Immature natural killer cell (primary cell): ENCODE data around the gene SUSD1. TPM values are rescaled to one million over a fixed set of nuclear protein-coding genes. Genes with fewer than 3 reads are reported as not detected.
"Not testable (repeated sequence)": the region's sequence is repeated elsewhere in the genome, so short reads cannot be mapped to it uniquely, and the experiment has no call there.

ENCODE experiments used
- DNase-seq, 3 donors: peaks; one replicate each; pipeline ENCODE4 v3.0.0; 2022; ENCODE audit warnings: mixed read lengths in 1 of 3
- H3K27ac Mint-ChIP-seq, 6 donors: one replicate each; pipeline ENCODE4 v1.8.0; 2020; ENCODE audit warnings: mixed read lengths in 6 of 6, mild to moderate bottlenecking in 5 of 6, inconsistent platforms in 4 of 6, moderate library complexity in 3 of 6
- H3K27me3 Mint-ChIP-seq, 3 donors: one replicate each; pipeline ENCODE4 v1.8.0; 2020 to 2021; ENCODE audit warnings: low read depth in 3 of 3, mild to moderate bottlenecking in 3 of 3, mixed read lengths in 3 of 3, moderate library complexity in 3 of 3, inconsistent platforms in 1 of 3
- H3K36me3 Mint-ChIP-seq, 3 donors: one replicate each; pipeline ENCODE4 v1.8.0; 2020; ENCODE audit warnings: mixed read lengths in 3 of 3, inconsistent platforms in 2 of 3, mild to moderate bottlenecking in 2 of 3
- H3K4me1 Mint-ChIP-seq, 2 donors: one replicate each; pipeline ENCODE4 v1.8.0; 2020; ENCODE audit warnings: inconsistent platforms in 2 of 2, mild to moderate bottlenecking in 2 of 2, mixed read lengths in 2 of 2, moderate library complexity in 1 of 2
- H3K4me3 Mint-ChIP-seq, 5 donors: one replicate each; pipeline ENCODE4 v1.8.0; 2020; ENCODE audit warnings: mild to moderate bottlenecking in 5 of 5, mixed read lengths in 5 of 5, inconsistent platforms in 3 of 5, moderate library complexity in 3 of 5
- H3K9me3 Mint-ChIP-seq, 6 donors: one replicate each; pipeline ENCODE4 v1.8.0; 2020; ENCODE audit warnings: mild to moderate bottlenecking in 6 of 6, mixed read lengths in 6 of 6, inconsistent platforms in 4 of 6, moderate library complexity in 3 of 6
- polyA plus RNA-seq, 3 donors: library from polyadenylated mRNA; unstranded; fragments of 300-500 nt; fragmentation: Illumina TruSeq; gene quantifications; one replicate each; pipeline ENCODE4 v1.2.3, GENCODE V29; 2021

Gene SUSD1
- 10 to 100 TPM; 32.3 to 66.8 (median 42.4) TPM for polyA plus RNA-seq

GRCh38 chr9:112174965-112175795 is at the start of gene SUSD1:
TSS of gene SUSD1 (minus strand) at chr9:112175297. CDS start at chr9:112175235, 62 bp downstream.
- Mint-ChIP-seq H3K4me1 (peaks cover 86 to 95% of the 10 kb centered on the region in 2 donors), H3K27me3 (peaks cover 2 to 15% (median 9%) of the 10 kb centered on the region in 3 donors), H3K9me3 (no peaks in the 10 kb centered on the region), H3K27ac (peak within 1 kb of the TSS; percentile 94 to 98 (median 97)), H3K36me3 (peaks cover 6 to 23% (median 22%) of the 10 kb centered on the region in 3 donors), H3K4me3 (peak within 1 kb of the TSS; percentile 89 to 99 (median 94))
- DNase-seq = peak; percentile 71 to 75 (median 73)

- H3K4me1 Mint-ChIP-seq = peaks cover 2 to 5% of the 10 kb centered on the region in 2 donors
- peaks cover 0 to 2% (median 0%) of the 10 kb centered on the region in 3 donors for H3K27me3 Mint-ChIP-seq
- H3K4me3 Mint-ChIP-seq = no peak overlapping the region
- no peak for DNase-seq
- H3K27ac Mint-ChIP-seq = peak overlapping the region in 2 of 6 donors; percentile 43 to 48
- H3K9me3 Mint-ChIP-seq = no peaks in the 10 kb centered on the region
- H3K36me3 Mint-ChIP-seq = peaks cover 15 to 58% (median 38%) of the 10 kb centered on the region in 3 donors
Observed at GRCh38 chr9:112224401-112225289, 49.5 kb upstream of the SUSD1 start.

- peak overlapping the region; percentile 67 to 82 (median 69) for H3K4me3 Mint-ChIP-seq
- peaks cover 20 to 26% of the 10 kb centered on the region in 2 donors for H3K4me1 Mint-ChIP-seq
- H3K27ac Mint-ChIP-seq = peak overlapping the region; percentile 75 to 92 (median 90)
- peaks cover 0 to 2% (median 0%) of the 10 kb centered on the region in 3 donors for H3K27me3 Mint-ChIP-seq
- H3K9me3 Mint-ChIP-seq = no peaks in the 10 kb centered on the region
- peak; percentile 42 to 52 (median 47) for DNase-seq
- H3K36me3 Mint-ChIP-seq = peaks cover 7 to 25% (median 22%) of the 10 kb centered on the region in 3 donors
Observed at GRCh38 chr9:112218908-112219307, 43.8 kb upstream of the SUSD1 start.

DNA sequence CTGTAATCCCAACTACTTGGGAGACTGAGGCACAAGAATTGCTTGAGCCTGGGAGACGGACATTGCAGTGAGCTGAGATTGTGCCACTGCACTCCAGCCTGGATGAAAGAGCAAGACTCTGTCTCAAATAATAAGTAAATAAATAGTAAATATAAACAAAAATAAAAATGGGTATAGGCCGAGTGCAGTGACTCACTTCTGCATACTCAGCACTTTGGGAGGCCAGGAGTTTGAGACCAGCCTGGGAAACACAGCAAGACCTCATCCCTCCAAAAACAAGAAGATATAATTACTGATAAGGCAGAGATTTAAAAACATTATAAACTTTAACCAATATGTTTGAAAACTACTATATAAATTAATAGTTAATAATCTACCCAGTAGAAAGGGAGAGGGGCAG is 37.8 kb upstream of the SUSD1 start:
- Mint-ChIP-seq H3K4me3 (no peak overlapping the region), H3K9me3 (peaks cover 4 to 8% (median 5%) of the 10 kb centered on the region in 6 donors), H3K4me1 (peaks cover 3 to 4% of the 10 kb centered on the region in 2 donors), H3K36me3 (peaks cover 25 to 46% (median 25%) of the 10 kb centered on the region in 3 donors), H3K27ac (no peak overlapping the region), H3K27me3 (peaks cover 0 to 3% (median 0%) of the 10 kb centered on the region in 3 donors)
- DNase-seq = no peak

GRCh38 chr9:112207451-112207850 is 32.4 kb upstream of the SUSD1 start:
- peaks cover 5 to 17% (median 12%) of the 10 kb centered on the region in 6 donors for H3K9me3 Mint-ChIP-seq
- H3K27me3 Mint-ChIP-seq = peaks cover 0 to 3% (median 0%) of the 10 kb centered on the region in 3 donors
- peaks cover 0 to 1% of the 10 kb centered on the region in 2 donors for H3K4me1 Mint-ChIP-seq
- DNase-seq = no peak
- H3K36me3 Mint-ChIP-seq = peaks cover 32 to 69% (median 53%) of the 10 kb centered on the region in 3 donors
- H3K4me3 Mint-ChIP-seq = no peak overlapping the region
- no peak overlapping the region for H3K27ac Mint-ChIP-seq

- Mint-ChIP-seq H3K36me3 (peaks cover 17 to 45% (median 36%) of the 10 kb centered on the region in 3 donors), H3K9me3 (peaks cover 5 to 15% (median 12%) of the 10 kb centered on the region in 6 donors), H3K4me1 (peaks cover 8 to 12% of the 10 kb centered on the region in 2 donors), H3K27ac (no peak overlapping the region), H3K4me3 (no peak overlapping the region), H3K27me3 (peaks cover 0 to 3% (median 0%) of the 10 kb centered on the region in 3 donors)
- no peak for DNase-seq
Observed at GRCh38 chr9:112203536-112203935, 28.4 kb upstream of the SUSD1 start.

GRCh38 chr9:112200711-112201110 is 25.6 kb upstream of the SUSD1 start:
- H3K27me3 Mint-ChIP-seq = peaks cover 0 to 2% (median 0%) of the 10 kb centered on the region in 3 donors
- peaks cover 6 to 24% (median 11%) of the 10 kb centered on the region in 3 donors for H3K36me3 Mint-ChIP-seq
- H3K4me1 Mint-ChIP-seq = peaks cover 12 to 27% of the 10 kb centered on the region in 2 donors
- no peaks in the 10 kb centered on the region for H3K9me3 Mint-ChIP-seq
- H3K27ac Mint-ChIP-seq = peak overlapping the region in 2 of 6 donors; percentile 23 to 56
- no peak overlapping the region for H3K4me3 Mint-ChIP-seq
- no peak for DNase-seq

GRCh38 chr9:112198646-112199045 is 23.5 kb upstream of the SUSD1 start:
- Mint-ChIP-seq H3K36me3 (peaks cover 0 to 12% (median 5%) of the 10 kb centered on the region in 3 donors), H3K27ac (peak overlapping the region in 2 of 6 donors; percentile 33 to 46), H3K9me3 (no peaks in the 10 kb centered on the region), H3K4me1 (peaks cover 11 to 27% of the 10 kb centered on the region in 2 donors), H3K27me3 (peaks cover 0 to 2% (median 0%) of the 10 kb centered on the region in 3 donors), H3K4me3 (no peak overlapping the region)
- DNase-seq = no peak

- peaks cover 9 to 27% of the 10 kb centered on the region in 2 donors for H3K4me1 Mint-ChIP-seq
- H3K36me3 Mint-ChIP-seq = peaks cover 0 to 15% (median 7%) of the 10 kb centered on the region in 3 donors
- H3K27ac Mint-ChIP-seq = peak overlapping the region in 2 of 6 donors; percentile 41 to 59
- H3K9me3 Mint-ChIP-seq = no peaks in the 10 kb centered on the region
- no peak for DNase-seq
- H3K27me3 Mint-ChIP-seq = peaks cover 0 to 2% (median 0%) of the 10 kb centered on the region in 3 donors
- no peak overlapping the region for H3K4me3 Mint-ChIP-seq
Observed at GRCh38 chr9:112194969-112195431, 19.9 kb upstream of the SUSD1 start.

GRCh38 chr9:112193572-112194288 is 18.6 kb upstream of the SUSD1 start:
- no peak for DNase-seq
- no peaks in the 10 kb centered on the region for H3K9me3 Mint-ChIP-seq
- H3K27ac Mint-ChIP-seq = no peak overlapping the region
- no peak overlapping the region for H3K4me3 Mint-ChIP-seq
- peaks cover 6 to 18% of the 10 kb centered on the region in 2 donors for H3K4me1 Mint-ChIP-seq
- peaks cover 0 to 3% (median 2%) of the 10 kb centered on the region in 3 donors for H3K27me3 Mint-ChIP-seq
- H3K36me3 Mint-ChIP-seq = peaks cover 0 to 12% (median 7%) of the 10 kb centered on the region in 3 donors

- H3K9me3 Mint-ChIP-seq, DNase-seq, H3K4me1 Mint-ChIP-seq, H3K27me3 Mint-ChIP-seq, H3K4me3 Mint-ChIP-seq: not testable (repeated sequence)
- peak overlapping the region in 1 of 6 donors; percentile 5 for H3K27ac Mint-ChIP-seq
- peaks cover 0 to 15% (median 11%) of the 10 kb centered on the region in 3 donors for H3K36me3 Mint-ChIP-seq
Observed at GRCh38 chr9:112190320-112190719, 15.2 kb upstream of the SUSD1 start.

DNA sequence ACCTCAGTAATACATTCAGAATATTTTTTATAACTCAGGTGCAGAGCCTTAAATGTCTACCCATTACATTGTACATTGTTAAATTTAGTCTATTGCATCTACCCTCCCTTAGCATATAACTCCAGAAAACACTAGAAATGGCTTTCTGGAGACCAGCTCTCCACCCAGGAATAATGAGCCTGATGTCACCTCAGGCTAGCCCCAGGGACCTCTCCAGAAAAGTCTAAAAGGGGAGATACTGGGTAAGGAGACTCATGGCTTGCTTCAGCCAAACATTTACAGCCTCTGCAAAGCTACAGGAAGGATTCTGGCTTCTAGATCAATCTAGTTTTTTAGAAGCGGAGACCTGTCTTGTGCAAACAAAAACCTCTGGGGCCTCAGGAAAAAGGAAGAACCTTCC is 13.8 kb upstream of the SUSD1 start:
- no peak overlapping the region for H3K4me3 Mint-ChIP-seq
- no peaks in the 10 kb centered on the region for H3K4me1 Mint-ChIP-seq
- H3K9me3 Mint-ChIP-seq = no peaks in the 10 kb centered on the region
- H3K27ac Mint-ChIP-seq = peak overlapping the region in 1 of 6 donors; percentile 21
- H3K36me3 Mint-ChIP-seq = peaks cover 0 to 12% (median 11%) of the 10 kb centered on the region in 3 donors
- peaks cover 0 to 3% (median 0%) of the 10 kb centered on the region in 3 donors for H3K27me3 Mint-ChIP-seq
- DNase-seq = no peak
